Retinal pigment epithelial cell (primary cell): ENCODE results near the gene TCF12.

Experiments
- DNase-seq: peaks from one replicate; pipeline ENCODE4 v3.0.0-alpha.2; 2010; ENCODE audit warnings: low read depth
- H3K4me3 ChIP-seq: 2 replicates; pipeline ENCODE4 v1.5.1; 2011; ENCODE audit warnings: mild to moderate bottlenecking, low read length, control low read depth, moderate library complexity
- CTCF ChIP-seq: conservative IDR thresholded peaks from 2 replicates; pipeline ENCODE4 v1.5.1; 2011; ENCODE audit warnings: low read depth, low read length, control low read depth, inconsistent platforms

TCF12 gene

GRCh38 chr15:57109005-57109404, 190.6 kb downstream of the TCF12 start:
- DNase-seq: no peak
- no peak for TF ChIP-seq CTCF
- no peak overlapping the region for H3K4me3 ChIP-seq

GRCh38 chr15:57111002-57111401, 192.6 kb downstream of the TCF12 start:
- TF ChIP-seq CTCF: peak; percentile 16
- H3K4me3 ChIP-seq: no peak overlapping the region
- no peak for DNase-seq

- no peak for DNase-seq
- no peak for TF ChIP-seq CTCF
- H3K4me3 ChIP-seq: no peak overlapping the region
Observed at GRCh38 chr15:57112178-57112577, 193.7 kb downstream of the TCF12 start.

- peak; percentile 43 for DNase-seq
- TF ChIP-seq CTCF: no peak
- H3K4me3 ChIP-seq: no peak overlapping the region
Observed at GRCh38 chr15:57114070-57114469, 195.6 kb downstream of the TCF12 start.

GRCh38 chr15:57118013-57118799, 199.8 kb downstream of the TCF12 start:
- no peak for TF ChIP-seq CTCF
- peak; percentile 42 for DNase-seq
- H3K4me3 ChIP-seq: no peak overlapping the region

GRCh38 chr15:57122080-57122840, 203.8 kb downstream of the TCF12 start:
- no peak for TF ChIP-seq CTCF
- no peak for DNase-seq
- H3K4me3 ChIP-seq: no peak overlapping the region

GRCh38 chr15:57124036-57124435, 205.6 kb downstream of the TCF12 start:
- H3K4me3 ChIP-seq: no peak overlapping the region
- TF ChIP-seq CTCF: no peak
- DNase-seq: no peak
